AG08395 (cell line): ENCODE results near the gene PHF21B.

Source experiments
- DNase-seq: peaks from one replicate; pipeline ENCODE4 v3.0.0; 2012; ENCODE audit warnings: mixed read lengths, low spot score

Gene PHF21B

GRCh38 chr22:44840611-44841322 lies 169.0 kb downstream of the PHF21B start:
- no peak for DNase-seq

GRCh38 chr22:44839721-44840120 lies 170.1 kb downstream of the PHF21B start:
- DNase-seq = no peak

- DNase-seq = no peak
Measured at GRCh38 chr22:44839061-44839460, 170.7 kb downstream of the PHF21B start.

GRCh38 chr22:44838316-44839016 lies 171.3 kb downstream of the PHF21B start:
- no peak for DNase-seq

- DNase-seq = no peak
Measured at GRCh38 chr22:44837481-44837880, 172.3 kb downstream of the PHF21B start.

- no peak for DNase-seq
Measured at GRCh38 chr22:44834065-44834464, 175.7 kb downstream of the PHF21B start.

GRCh38 chr22:44831885-44832284 lies 177.9 kb downstream of the PHF21B start:
- no peak for DNase-seq
